Activated naive CD4-positive, alpha-beta T cell treated with anti-CD3 and anti-CD28 coated beads, Interleukin-2, amount 10 ng/mL, durations not matched to agents 7 days and 5 days (primary cell): ENCODE data around the gene LAMA5.

Source experiments
- CTCF ChIA-PET: fragments of 350-600 bp; sonication (Branson Sonifier 250); formaldehyde crosslinking; loops from one replicate; lab custom pipeline; 2021; ENCODE audit warnings: antibody characterized with exemption; lab: Charles Lee
- DNase-seq: peaks from one replicate; pipeline ENCODE4 v3.0.0-alpha.2; 2020
- H3K27ac Mint-ChIP-seq: one replicate; pipeline ENCODE4 v1.8.0; 2021; ENCODE audit warnings: mild to moderate bottlenecking, moderate library complexity, mixed read lengths
- H3K27me3 Mint-ChIP-seq: one replicate; pipeline ENCODE4 v1.8.0; 2021; ENCODE audit warnings: mild to moderate bottlenecking, mixed read lengths
- H3K36me3 Mint-ChIP-seq: one replicate; pipeline ENCODE4 v1.8.0; 2021; ENCODE audit warnings: mixed read lengths
- H3K4me1 Mint-ChIP-seq: one replicate; pipeline ENCODE4 v1.8.0; 2021; ENCODE audit warnings: mixed read lengths
- H3K4me3 Mint-ChIP-seq: one replicate; pipeline ENCODE4 v1.8.0; 2021; ENCODE audit warnings: mild to moderate bottlenecking, moderate library complexity, mixed read lengths
- H3K9me3 Mint-ChIP-seq: one replicate; pipeline ENCODE4 v1.8.0; 2021; ENCODE audit warnings: mixed read lengths

The LAMA5 gene

DNA sequence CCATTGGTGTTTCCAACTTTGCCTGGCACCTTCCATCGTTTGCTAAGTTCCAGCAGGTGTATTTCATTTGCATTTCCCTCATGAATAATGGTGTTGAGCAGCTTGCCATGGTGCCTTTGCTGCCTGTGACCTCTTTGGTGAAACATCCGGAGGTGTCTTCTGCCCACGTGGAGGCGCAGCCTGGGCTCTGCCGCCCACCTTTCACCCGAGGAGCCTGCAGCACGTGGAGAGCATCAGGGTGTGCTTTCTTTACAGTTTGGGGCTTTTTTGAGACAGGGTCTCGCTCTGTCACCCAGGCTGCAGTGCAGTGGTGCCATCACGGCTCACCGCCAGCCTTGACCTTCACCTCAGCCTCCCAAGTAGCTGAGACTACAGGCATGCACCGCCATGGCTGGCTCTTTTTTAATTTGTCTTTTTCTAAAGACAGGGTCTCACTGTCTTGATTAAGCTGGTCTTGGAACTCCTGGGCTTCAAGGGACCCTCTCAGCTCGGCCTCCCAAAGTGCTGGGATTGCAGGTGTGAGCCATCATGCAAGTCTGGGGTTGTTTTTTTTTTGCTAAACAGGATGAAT is 67.4 kb downstream of the LAMA5 start:
- peaks cover 11% of the 10 kb centered on the region for H3K36me3 Mint-ChIP-seq
- DNase-seq: no peak
- no peak overlapping the region for H3K4me3 Mint-ChIP-seq
- CTCF ChIA-PET: no interaction called here
- peaks cover 18% of the 10 kb centered on the region for H3K4me1 Mint-ChIP-seq
- peaks cover 4% of the 10 kb centered on the region for H3K27me3 Mint-ChIP-seq
- no peaks in the 10 kb centered on the region for H3K9me3 Mint-ChIP-seq
- no peak overlapping the region for H3K27ac Mint-ChIP-seq

DNA sequence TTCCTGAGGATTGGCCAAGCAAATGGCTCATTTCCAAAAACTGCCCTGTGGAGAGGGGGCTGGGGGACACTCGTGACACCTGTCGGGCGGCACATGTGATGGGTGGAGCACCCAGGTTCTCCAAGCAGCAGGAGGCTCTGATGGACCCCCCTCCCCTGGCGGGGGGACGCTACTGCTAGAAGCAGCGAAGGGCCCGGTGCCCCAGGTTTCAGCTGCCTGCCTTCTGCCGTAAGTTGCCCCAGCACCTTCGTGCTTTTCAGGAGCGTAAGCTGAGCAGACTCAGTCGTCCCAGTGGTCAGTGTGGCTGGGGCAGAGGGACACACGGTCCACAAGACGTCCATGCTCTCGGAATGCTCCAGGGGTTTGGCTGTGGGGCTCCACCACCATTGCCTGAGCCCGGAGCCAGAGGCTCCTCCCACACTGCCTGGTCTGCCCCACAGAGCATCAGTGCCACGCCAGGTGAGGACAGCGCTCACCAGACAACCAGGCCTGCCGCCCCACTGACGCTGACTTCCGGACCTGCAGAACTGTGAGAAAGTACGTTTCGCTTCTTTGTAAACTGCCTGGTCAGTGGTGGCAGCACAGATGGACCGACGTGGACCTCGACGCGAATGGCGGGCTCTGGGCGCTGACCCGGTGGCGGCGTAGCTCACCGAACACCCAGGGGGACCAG is 68.4 kb downstream of the LAMA5 start:
- DNase-seq: no peak
- Mint-ChIP-seq H3K36me3 (peaks cover 8% of the 10 kb centered on the region), H3K4me1 (peaks cover 8% of the 10 kb centered on the region), H3K9me3 (no peaks in the 10 kb centered on the region), H3K27ac (no peak overlapping the region), H3K4me3 (no peak overlapping the region), H3K27me3 (peaks cover 4% of the 10 kb centered on the region)
- CTCF ChIA-PET: no interaction called here

DNA sequence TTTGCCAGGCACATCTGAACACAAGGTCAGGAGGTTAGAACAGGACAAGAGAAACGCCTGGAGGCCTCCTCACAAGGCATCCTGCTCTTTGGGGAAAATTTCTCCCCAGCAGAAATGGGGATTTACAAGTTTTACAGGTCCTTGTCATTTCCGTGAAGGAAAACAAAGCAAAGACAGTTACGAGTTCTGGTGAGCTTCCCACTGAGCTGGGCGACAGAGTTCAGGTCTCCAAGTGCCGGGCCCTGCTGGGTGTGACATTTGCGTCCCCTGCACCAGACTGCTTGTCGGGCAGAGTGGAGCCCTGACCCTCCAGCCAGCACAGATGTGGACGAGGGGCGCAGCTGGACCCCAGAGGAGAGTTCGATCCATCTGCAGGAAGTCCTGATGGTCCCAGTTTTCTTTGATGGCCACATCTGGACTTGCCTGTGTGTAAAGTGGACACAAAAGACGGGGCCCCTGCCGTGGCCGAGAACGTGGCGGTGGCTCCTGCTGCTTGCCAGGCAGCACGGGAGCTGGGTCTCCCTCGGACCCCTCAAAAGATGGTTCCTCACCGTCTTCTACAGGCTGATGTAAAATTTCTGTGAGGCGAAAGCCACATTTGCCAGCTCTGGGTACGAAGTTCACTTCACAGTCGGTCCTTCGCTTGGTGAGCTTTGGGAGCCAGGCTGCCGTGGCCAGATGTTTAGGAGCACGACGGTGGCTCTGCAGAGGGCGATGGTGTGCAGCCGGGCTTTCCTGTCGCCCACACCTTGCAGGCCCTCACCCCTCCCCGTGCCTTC is 69.5 kb downstream of the LAMA5 start:
- CTCF ChIA-PET: no interaction called here
- peaks cover 6% of the 10 kb centered on the region for H3K36me3 Mint-ChIP-seq

DNA sequence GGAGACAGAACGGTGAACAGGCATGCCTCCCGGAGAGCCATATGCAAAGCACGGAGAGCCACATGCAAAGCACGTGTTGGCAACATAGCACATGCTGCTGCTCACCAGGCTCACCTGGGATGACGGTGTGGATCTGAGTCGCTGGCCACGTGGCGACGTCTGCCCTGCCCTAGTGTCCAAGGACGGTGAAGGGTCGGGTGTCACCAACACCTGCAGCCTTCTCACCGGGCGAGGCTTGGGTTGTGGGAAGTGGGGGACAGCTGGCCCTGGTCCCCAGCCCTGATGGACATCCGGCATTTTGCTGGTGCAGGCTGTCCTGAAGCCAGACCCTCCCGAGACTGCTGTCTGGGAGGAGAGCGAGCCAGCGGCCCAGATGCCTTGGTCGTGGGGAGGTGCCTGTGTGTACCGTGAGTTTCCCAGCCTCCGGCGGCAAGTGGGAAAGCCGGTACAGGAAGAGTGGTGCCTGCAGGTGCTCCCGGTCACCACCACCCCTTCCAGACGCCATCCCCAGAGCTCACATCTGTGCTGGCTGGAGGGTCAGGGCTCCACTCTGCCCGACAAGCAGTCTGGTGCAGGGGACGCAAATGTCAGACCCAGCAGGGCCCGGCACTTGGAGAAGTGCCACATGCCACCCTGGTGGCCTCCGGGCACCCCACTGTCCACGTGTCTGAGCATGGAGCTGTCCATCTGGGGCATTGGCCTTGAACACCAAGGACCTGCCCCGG is 70.2 kb downstream of the LAMA5 start:
- Mint-ChIP-seq H3K36me3 (peaks cover 9% of the 10 kb centered on the region), H3K4me1 (peaks cover 14% of the 10 kb centered on the region), H3K4me3 (no peak overlapping the region), H3K9me3 (no peaks in the 10 kb centered on the region), H3K27ac (no peak overlapping the region), H3K27me3 (peaks cover 4% of the 10 kb centered on the region)
- no peak for DNase-seq
- CTCF ChIA-PET: no interaction called here

More for the DNA sequence above, 69.5 kb downstream of the LAMA5 start:
- Mint-ChIP-seq H3K4me1 (peaks cover 10% of the 10 kb centered on the region), H3K27ac (no peak overlapping the region), H3K4me3 (no peak overlapping the region), H3K9me3 (no peaks in the 10 kb centered on the region), H3K27me3 (peaks cover 4% of the 10 kb centered on the region)
- no peak for DNase-seq

DNA sequence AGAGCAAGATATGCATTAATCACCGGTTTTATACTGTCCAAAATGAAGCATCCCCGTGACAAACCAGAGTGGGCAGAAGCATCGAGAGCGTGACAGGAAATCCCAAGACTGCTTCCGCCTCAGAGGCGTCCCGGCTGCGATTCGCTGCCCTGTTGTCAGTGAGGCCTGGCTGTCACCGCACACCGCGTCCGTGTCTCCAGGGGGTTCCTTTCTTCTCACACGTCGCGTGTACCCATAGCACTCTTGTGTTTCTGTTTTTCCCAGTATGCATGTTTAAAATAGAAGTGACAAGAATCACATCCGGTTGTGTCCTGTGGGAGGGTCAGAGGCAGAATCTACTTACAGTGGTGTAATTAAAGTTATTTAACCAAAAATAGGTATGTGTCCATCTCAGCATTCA is 72.6 kb downstream of the LAMA5 start:
- peaks cover 10% of the 10 kb centered on the region for H3K4me1 Mint-ChIP-seq

DNA sequence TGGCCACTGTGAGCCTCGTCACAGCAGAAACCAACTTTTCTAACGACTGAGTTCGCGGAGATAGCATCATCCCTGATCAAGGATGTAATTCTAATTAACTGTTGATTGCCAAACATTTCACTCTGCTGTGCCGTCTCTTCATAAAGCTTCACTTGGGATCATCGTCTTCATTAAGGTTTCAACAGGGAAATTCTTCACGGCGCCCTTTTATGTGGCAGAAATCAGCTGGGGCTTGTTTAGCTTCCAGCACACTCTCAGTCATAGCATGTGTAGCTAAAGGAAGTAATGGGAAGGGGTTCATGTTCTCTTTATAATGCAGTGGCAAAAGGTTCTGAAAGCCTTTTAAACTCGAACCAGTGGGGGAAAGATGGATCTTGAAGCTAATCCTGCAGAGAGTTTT is 73.2 kb downstream of the LAMA5 start:
- H3K4me1 Mint-ChIP-seq: peaks cover 10% of the 10 kb centered on the region
- CTCF ChIA-PET: no interaction called here
- no peak for DNase-seq
- H3K27me3 Mint-ChIP-seq: no peaks in the 10 kb centered on the region
- no peak overlapping the region for H3K4me3 Mint-ChIP-seq
- no peak overlapping the region for H3K27ac Mint-ChIP-seq
- H3K36me3 Mint-ChIP-seq: peaks cover 11% of the 10 kb centered on the region
- H3K9me3 Mint-ChIP-seq: no peaks in the 10 kb centered on the region

More for the DNA sequence above, 72.6 kb downstream of the LAMA5 start:
- Mint-ChIP-seq H3K9me3 (no peaks in the 10 kb centered on the region), H3K27me3 (no peaks in the 10 kb centered on the region), H3K27ac (no peak overlapping the region), H3K4me3 (no peak overlapping the region), H3K36me3 (peaks cover 11% of the 10 kb centered on the region)
- no peak for DNase-seq
- CTCF ChIA-PET: no interaction called here

DNA sequence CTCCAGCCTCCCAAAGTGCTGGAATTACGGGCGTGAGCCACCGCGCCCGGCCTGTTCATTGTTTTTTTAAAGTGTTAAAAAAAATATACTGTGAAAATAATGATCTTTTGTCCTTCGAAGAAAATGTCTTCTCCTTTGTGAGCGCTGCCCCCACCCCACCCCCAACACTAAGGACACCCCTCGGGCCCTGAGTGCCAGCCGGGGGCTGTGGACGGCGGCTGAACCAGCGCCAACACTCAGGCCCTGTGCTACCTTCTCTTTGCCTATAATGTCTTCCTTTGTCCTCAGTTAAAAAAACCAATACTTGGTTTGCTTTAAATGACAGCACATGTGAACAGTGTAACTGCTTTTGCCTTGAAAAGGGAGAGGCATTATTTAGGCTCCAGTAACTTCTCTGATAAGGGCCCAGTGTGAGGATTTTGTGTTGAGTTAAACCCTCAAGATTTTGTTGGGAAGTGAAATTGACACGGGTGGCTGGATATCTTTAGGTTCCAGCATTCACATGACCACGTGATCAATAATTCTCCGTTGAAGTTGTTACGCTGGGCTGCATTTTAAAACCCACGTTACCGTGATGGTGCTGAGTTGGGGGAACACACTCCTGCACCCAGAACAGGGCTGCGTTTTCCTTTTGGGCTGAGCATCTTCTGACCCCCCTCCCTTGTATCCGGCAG is 73.9 kb downstream of the LAMA5 start:
- no peak overlapping the region for H3K27ac Mint-ChIP-seq
- H3K4me3 Mint-ChIP-seq: no peak overlapping the region
- H3K27me3 Mint-ChIP-seq: no peaks in the 10 kb centered on the region
- CTCF ChIA-PET: no interaction called here
- H3K4me1 Mint-ChIP-seq: peaks cover 10% of the 10 kb centered on the region
- DNase-seq: no peak
- H3K9me3 Mint-ChIP-seq: no peaks in the 10 kb centered on the region
- peaks cover 12% of the 10 kb centered on the region for H3K36me3 Mint-ChIP-seq

DNA sequence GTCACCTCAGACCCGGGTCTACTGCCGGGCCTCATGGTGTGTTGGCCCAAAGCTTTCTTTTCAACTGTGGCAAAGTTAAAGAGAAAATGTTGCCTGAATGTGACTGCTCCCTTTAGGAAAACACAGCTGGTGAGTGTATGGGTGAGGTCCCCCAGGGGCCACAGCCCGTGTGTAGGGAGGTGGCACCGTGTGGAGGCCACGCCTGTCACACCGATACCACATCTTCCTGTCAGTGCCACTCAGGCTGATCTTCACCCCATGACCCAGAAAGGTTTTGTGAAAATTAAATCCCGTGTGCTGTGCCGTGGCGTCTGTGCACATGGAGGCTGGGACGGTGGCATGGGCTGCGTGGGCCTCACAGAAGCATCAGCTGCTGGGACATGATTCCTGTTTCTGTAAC is 75.0 kb downstream of the LAMA5 start:
- peaks cover 10% of the 10 kb centered on the region for H3K4me1 Mint-ChIP-seq
- DNase-seq: no peak
- no peaks in the 10 kb centered on the region for H3K27me3 Mint-ChIP-seq
- no peak overlapping the region for H3K27ac Mint-ChIP-seq
- peaks cover 12% of the 10 kb centered on the region for H3K36me3 Mint-ChIP-seq
- no peak overlapping the region for H3K4me3 Mint-ChIP-seq
- CTCF ChIA-PET: no interaction called here
- H3K9me3 Mint-ChIP-seq: no peaks in the 10 kb centered on the region

DNA sequence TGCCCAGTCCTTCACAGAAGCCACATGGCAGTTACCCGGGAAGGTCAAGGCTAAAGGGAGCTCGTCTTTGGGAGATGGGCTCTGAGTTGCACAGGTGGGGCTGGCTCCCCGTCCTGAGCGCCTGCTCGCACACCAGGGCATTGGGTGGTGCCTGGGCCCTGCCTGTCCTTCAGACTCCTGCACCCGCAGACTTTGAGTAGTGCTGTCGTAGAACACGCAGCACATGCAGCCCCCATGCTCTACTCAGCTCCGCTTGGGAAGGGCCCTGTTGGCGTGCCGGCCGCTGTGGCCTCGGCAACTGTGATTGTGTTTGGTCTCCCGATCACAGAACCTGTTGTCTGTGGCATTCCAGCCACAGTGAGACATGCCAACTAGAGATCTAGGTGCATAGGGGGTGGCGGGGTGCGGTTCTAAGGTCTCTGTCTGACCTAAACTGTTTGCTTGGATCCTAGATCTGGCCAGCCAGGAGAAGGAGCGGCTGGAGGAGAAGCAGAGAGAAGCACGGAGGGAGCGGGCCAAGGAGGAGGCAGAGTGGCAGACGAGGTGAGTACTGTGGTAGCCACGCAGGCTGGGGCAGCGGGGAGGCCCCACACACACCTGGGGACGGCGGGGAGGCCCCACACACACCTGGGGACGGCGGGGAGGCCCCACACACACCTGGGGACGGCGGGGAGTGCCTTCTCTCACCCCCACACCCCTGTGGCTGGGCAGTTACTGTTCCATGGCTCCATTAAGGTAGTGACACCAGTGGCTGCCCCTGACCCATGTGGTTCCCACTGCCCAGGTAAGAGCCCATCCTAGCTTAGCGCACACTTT is 75.7 kb downstream of the LAMA5 start:
- Mint-ChIP-seq H3K27me3 (no peaks in the 10 kb centered on the region), H3K4me1 (peaks cover 10% of the 10 kb centered on the region), H3K9me3 (no peaks in the 10 kb centered on the region), H3K4me3 (no peak overlapping the region), H3K36me3 (peaks cover 15% of the 10 kb centered on the region), H3K27ac (no peak overlapping the region)
- DNase-seq: no peak
- CTCF ChIA-PET: no interaction called here

DNA sequence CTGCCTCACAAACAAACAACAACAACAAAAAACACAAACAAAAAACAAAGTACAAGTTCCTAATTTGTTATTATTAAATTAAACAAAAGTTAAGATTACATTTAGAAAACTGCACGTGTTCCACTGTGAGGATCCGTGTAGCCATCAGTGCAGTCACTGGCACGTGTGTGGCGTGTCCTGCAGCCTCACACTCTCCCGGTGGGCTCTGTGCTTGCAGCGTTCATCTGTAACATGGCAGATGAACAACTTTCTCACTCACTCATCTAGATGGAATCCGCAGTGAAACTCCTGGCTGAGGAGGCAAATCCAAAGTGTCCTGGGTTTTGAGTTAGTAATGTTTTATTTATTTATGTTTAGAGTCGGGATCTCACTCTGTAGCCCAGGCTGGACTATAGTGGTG is 77.2 kb downstream of the LAMA5 start:
- CTCF ChIA-PET: no interaction called here
- Mint-ChIP-seq H3K9me3 (no peaks in the 10 kb centered on the region), H3K4me3 (no peak overlapping the region), H3K27me3 (no peaks in the 10 kb centered on the region), H3K36me3 (peaks cover 16% of the 10 kb centered on the region), H3K27ac (no peak overlapping the region), H3K4me1 (peaks cover 10% of the 10 kb centered on the region)
- no peak for DNase-seq

DNA sequence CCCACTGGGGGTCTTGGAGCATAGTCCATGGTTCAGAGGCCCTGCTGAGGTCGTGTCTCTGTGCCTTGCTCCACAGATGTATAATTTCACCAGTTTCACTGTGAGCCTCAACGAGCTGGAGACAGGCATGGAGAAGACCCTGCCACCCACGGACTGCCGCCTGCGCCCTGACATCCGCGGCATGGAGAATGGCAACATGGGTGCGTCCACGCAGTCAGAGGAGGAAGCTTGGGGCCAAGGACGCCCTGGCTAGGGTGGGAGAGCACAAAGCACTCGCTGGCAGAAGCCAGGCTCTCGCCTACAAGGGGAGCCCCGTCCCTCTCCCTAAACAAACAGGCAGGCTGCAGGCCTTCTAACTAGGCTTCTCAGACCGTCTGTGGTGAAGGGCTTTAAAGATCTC is 78.0 kb downstream of the LAMA5 start:
- no peak for DNase-seq
- peaks cover 10% of the 10 kb centered on the region for H3K4me1 Mint-ChIP-seq
- H3K9me3 Mint-ChIP-seq: no peaks in the 10 kb centered on the region
- H3K36me3 Mint-ChIP-seq: peaks cover 16% of the 10 kb centered on the region
- H3K27me3 Mint-ChIP-seq: no peaks in the 10 kb centered on the region
- H3K4me3 Mint-ChIP-seq: no peak overlapping the region
- H3K27ac Mint-ChIP-seq: peak overlapping the region; percentile 11
- CTCF ChIA-PET: no interaction called here

DNA sequence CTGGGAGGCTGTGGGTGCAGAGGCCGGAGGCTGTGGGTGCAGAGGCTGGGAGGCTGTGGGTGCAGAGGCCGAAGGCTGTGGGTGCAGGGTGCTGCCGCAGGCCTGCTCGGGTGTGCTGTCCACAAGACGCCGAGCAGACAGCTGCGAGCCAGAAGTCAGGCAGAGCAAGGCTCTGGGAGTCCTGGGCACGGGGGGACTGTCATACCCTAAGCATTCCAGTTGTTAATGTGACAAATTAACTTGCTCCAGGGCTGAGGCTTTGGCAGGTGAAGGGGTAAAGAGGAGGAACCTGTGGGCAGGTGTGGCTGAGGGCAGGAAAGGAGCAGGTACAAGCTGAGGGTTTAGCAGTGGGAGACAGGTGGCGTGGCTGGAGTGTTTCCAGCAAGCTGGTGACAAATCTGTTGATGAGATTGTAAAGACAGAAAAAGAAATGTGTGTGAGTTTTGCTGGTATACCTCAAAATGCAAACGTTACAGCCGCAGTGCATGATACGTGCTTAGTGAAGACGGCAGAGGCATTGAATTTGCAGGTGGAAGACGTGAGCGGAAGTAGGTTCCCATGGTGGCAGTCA is 78.5 kb downstream of the LAMA5 start:
- CTCF ChIA-PET: no interaction called here
- H3K4me3 Mint-ChIP-seq: no peak overlapping the region
- no peak overlapping the region for H3K27ac Mint-ChIP-seq
- H3K4me1 Mint-ChIP-seq: peaks cover 10% of the 10 kb centered on the region
- H3K27me3 Mint-ChIP-seq: no peaks in the 10 kb centered on the region
- no peaks in the 10 kb centered on the region for H3K9me3 Mint-ChIP-seq
- DNase-seq: no peak
- peaks cover 13% of the 10 kb centered on the region for H3K36me3 Mint-ChIP-seq
